Fibroblast of lung (primary cell): ENCODE results near the gene MPDU1. TPM values are rescaled to one million over a fixed set of nuclear protein-coding genes. Genes with fewer than 3 reads are reported as not detected.

ENCODE experiments used
- DNase-seq, 2 donors: peaks; one replicate each; pipeline versions ENCODE4 v3.0.0 to v3.0.0-alpha.2; 2010; ENCODE audit warnings: low read depth in 2 of 2
- H2AFZ ChIP-seq: 2 replicates; pipeline ENCODE4 v1.5.1; 2012; ENCODE audit warnings: low read length, control low read depth, inconsistent platforms
- H3K27ac ChIP-seq: 2 replicates; pipeline ENCODE4 v1.5.1; 2011; ENCODE audit warnings: low read length, control low read depth; ENCODE audit not compliant: insufficient read depth
- H3K27me3 ChIP-seq: 2 replicates; pipeline ENCODE4 v1.5.1; 2011; ENCODE audit warnings: mild to moderate bottlenecking, low read length; ENCODE audit not compliant: control insufficient read depth, insufficient read depth
- H3K36me3 ChIP-seq: 2 replicates; pipeline ENCODE4 v1.5.1; 2011; ENCODE audit warnings: low read length; ENCODE audit not compliant: control insufficient read depth, insufficient read depth
- H3K4me1 ChIP-seq: 2 replicates; pipeline ENCODE4 v1.5.1; 2011; ENCODE audit warnings: low read length; ENCODE audit not compliant: control insufficient read depth, insufficient read depth; ENCODE audit errors: extremely low read depth
- H3K4me2 ChIP-seq: 2 replicates; pipeline ENCODE4 v1.5.1; 2011; ENCODE audit warnings: low read length, control low read depth; ENCODE audit not compliant: insufficient read depth; ENCODE audit errors: extremely low read depth
- H3K4me3 ChIP-seq, 4 experiments: fragments of 200-600 bp in 1 of 4; sonication (generic) in 1 of 4; replicated peaks in 1 of 4; 2 replicates each; pipeline ENCODE4 v1.5.1; 2011 to 2016; ENCODE audit warnings: low read length in 4 of 4, low read depth in 3 of 4, mild to moderate bottlenecking in 3 of 4, control low read depth in 2 of 4, inconsistent platforms in 1 of 4, mixed read lengths in 1 of 4; ENCODE audit not compliant: insufficient read depth in 1 of 4; ENCODE audit errors: control extremely low read depth in 1 of 4
- H3K79me2 ChIP-seq: 2 replicates; pipeline ENCODE4 v1.5.1; 2012; ENCODE audit warnings: mild to moderate bottlenecking, low read length, inconsistent platforms; ENCODE audit not compliant: control insufficient read depth, insufficient read depth
- H3K9ac ChIP-seq: 2 replicates; pipeline ENCODE4 v1.5.1; 2011; ENCODE audit warnings: mild to moderate bottlenecking, low read length, control low read depth; ENCODE audit not compliant: insufficient read depth
- H3K9me3 ChIP-seq: 2 replicates; pipeline ENCODE4 v1.5.1; 2012; ENCODE audit warnings: low read depth, low read length; ENCODE audit not compliant: control insufficient read depth, insufficient read depth
- H4K20me1 ChIP-seq: 2 replicates; pipeline ENCODE4 v1.5.1; 2011; ENCODE audit warnings: low read length; ENCODE audit not compliant: control insufficient read depth, insufficient read depth; ENCODE audit errors: extremely low read depth
- EZH2 ChIP-seq: IDR thresholded peaks from 2 replicates; pipeline ENCODE4 v1.5.1; 2012; ENCODE audit warnings: low read length, control low read depth, mild to moderate bottlenecking; ENCODE audit errors: missing control alignments
- polyA plus RNA-seq, 2 donors: library from polyadenylated mRNA; depleted of rRNA in 1 of 2; stranded (reverse) in 1 of 2; unstranded in 1 of 2; fragments of >200 nt; gene quantifications; 2 replicates each; pipeline ENCODE4 v1.2.1, GENCODE V29; 2011 to 2012; ENCODE audit warnings: missing spikeins in 1 of 2
- total RNA-seq: library from RNA; depleted of rRNA; stranded (reverse); fragments of >200 nt; gene quantifications from 2 replicates; pipeline ENCODE4 v1.2.1, GENCODE V29; 2014
- TF ChIP-seq, protein P1 (sequence below), 2 donors: IDR thresholded peaks in 1 of 2; conservative IDR thresholded peaks in 1 of 2; 1 replicate in 1 of 2; 2 replicates in 1 of 2; pipeline ENCODE4 v1.5.1; 2011 to 2012; ENCODE audit warnings: low read length in 2 of 2, control low read depth in 1 of 2, inconsistent platforms in 1 of 2, low read depth in 1 of 2, mild to moderate bottlenecking in 1 of 2

Gene MPDU1
- total and polyA plus RNA-seq, 2 donors (not counting 1 experiment from before 2014, with no cell fraction given), result 51.9 to 107 TPM

DNA sequence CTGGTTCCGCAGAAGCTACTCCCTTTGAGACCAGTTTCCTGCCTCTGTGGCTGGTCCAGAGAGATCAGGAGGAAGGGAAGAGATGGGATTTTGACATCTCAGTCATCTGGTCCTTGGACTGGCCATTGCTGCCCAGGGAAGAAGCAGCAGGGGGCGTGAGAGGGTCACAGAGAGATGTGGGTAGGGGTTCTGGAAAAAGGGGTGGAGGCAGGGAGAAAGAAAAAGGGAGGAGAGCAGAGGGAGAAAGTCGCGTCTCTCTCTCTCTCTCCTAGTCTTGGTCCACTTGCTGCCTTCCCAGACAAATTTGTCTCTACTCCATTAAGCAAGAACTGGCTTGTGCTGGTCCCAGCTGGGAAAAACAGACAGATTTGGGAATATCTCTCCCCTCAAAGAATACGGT, 50.7 kb downstream of the MPDU1 start:
- Histone ChIP-seq H4K20me1 (no peaks in the 10 kb centered on the region), H3K4me1 (no peaks in the 10 kb centered on the region), H2AFZ (no peak overlapping the region), H3K79me2 (no peaks in the 10 kb centered on the region), H3K27ac (no peak overlapping the region), H3K9me3 (no peaks in the 10 kb centered on the region), H3K4me2 (no peak overlapping the region), H3K27me3 (no peaks in the 10 kb centered on the region), H3K4me3 (no peak overlapping the region), H3K36me3 (no peaks in the 10 kb centered on the region), H3K9ac (no peak overlapping the region)
- DNase-seq, result peak; percentile 28 to 59
- TF ChIP-seq, protein P1, sequence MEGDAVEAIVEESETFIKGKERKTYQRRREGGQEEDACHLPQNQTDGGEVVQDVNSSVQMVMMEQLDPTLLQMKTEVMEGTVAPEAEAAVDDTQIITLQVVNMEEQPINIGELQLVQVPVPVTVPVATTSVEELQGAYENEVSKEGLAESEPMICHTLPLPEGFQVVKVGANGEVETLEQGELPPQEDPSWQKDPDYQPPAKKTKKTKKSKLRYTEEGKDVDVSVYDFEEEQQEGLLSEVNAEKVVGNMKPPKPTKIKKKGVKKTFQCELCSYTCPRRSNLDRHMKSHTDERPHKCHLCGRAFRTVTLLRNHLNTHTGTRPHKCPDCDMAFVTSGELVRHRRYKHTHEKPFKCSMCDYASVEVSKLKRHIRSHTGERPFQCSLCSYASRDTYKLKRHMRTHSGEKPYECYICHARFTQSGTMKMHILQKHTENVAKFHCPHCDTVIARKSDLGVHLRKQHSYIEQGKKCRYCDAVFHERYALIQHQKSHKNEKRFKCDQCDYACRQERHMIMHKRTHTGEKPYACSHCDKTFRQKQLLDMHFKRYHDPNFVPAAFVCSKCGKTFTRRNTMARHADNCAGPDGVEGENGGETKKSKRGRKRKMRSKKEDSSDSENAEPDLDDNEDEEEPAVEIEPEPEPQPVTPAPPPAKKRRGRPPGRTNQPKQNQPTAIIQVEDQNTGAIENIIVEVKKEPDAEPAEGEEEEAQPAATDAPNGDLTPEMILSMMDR (conservative IDR thresholded peaks at IDR 0.05 in 1 of 2, IDR thresholded peaks at IDR 0.05 in 1 of 2; ENCODE audit: low read depth in 1 of 2, low read length in 2 of 2), result peak; percentile 67 to 74
- no peak for TF ChIP-seq EZH2

DNA sequence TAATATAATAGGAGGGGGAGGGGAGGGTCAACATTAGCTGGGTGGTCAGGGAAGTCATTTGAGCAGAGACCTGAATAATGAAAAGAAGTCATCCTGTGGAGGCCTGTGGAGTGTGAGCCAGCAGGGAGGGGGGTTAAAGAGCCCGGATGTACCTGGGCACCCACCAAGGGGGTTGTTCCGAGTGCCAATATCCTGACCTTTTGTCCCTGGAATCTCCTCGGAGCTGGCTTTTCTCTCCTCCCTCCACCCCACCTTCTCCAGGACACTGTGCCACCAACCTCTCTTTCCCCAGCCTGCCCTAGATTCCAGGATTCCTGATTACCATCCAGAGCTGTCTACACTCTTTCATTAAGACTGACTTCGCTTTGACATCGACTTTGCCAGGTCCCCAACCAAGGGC, 52.5 kb downstream of the MPDU1 start:
- H3K36me3 ChIP-seq, result no peaks in the 10 kb centered on the region

More for the DNA sequence above, 52.5 kb downstream of the MPDU1 start:
- no peak for DNase-seq
- Histone ChIP-seq H3K4me1 (no peaks in the 10 kb centered on the region), H3K27me3 (no peaks in the 10 kb centered on the region), H3K27ac (no peak overlapping the region), H3K9me3 (no peaks in the 10 kb centered on the region), H4K20me1 (no peaks in the 10 kb centered on the region), H3K9ac (no peak overlapping the region), H3K79me2 (no peaks in the 10 kb centered on the region), H3K4me3 (no peak overlapping the region), H2AFZ (no peak overlapping the region), H3K4me2 (no peak overlapping the region)
- TF ChIP-seq, protein P1 (conservative IDR thresholded peaks at IDR 0.05 in 1 of 2, IDR thresholded peaks at IDR 0.05 in 1 of 2; ENCODE audit: low read depth in 1 of 2, low read length in 2 of 2), result no peak
- TF ChIP-seq EZH2, result no peak

Other genes with a start within 250 kb of the MPDU1 start
- 2.1 and 3.9 TPM in 2 replicates for gene ACAP1, start 247.3 kb upstream of the MPDU1 start, total RNA-seq
- gene ACAP1, start 247.3 kb upstream of the MPDU1 start, polyA plus RNA-seq, result 0.06 and 0.40 TPM in 2 replicates
- 8.8 and 9.0 TPM in 2 replicates for gene KCTD11, start 231.7 kb upstream of the MPDU1 start, total RNA-seq
- gene KCTD11, start 231.7 kb upstream of the MPDU1 start, polyA plus RNA-seq, result 8.4 and 11.9 TPM in 2 replicates
- not detected in 2 replicates for gene TMEM95, start 228.7 kb upstream of the MPDU1 start, total RNA-seq
- gene TMEM95, start 228.7 kb upstream of the MPDU1 start, polyA plus RNA-seq, result not detected in 2 replicates
- 0.66 and 1.0 TPM in 2 replicates for gene TNK1, start 202.8 kb upstream of the MPDU1 start, total RNA-seq
- 0.15 and 0.20 TPM in 2 replicates for gene TNK1, start 202.8 kb upstream of the MPDU1 start, polyA plus RNA-seq
- gene PLSCR3, start 189.3 kb upstream of the MPDU1 start, total RNA-seq, result 18.7 and 25.4 TPM in 2 replicates
- 39.1 and 42.1 TPM in 2 replicates for gene PLSCR3, start 189.3 kb upstream of the MPDU1 start, polyA plus RNA-seq
- gene TMEM256, start 179.8 kb upstream of the MPDU1 start, total RNA-seq, result 206 and 212 TPM in 2 replicates
- gene TMEM256, start 179.8 kb upstream of the MPDU1 start, polyA plus RNA-seq, result 59.1 and 78.7 TPM in 2 replicates
- gene NLGN2, start 176.0 kb upstream of the MPDU1 start, total RNA-seq, result 5.1 and 12.1 TPM in 2 replicates
- gene NLGN2, start 176.0 kb upstream of the MPDU1 start, polyA plus RNA-seq, result 7.3 and 10.0 TPM in 2 replicates
- gene SPEM1, start 163.5 kb upstream of the MPDU1 start, total RNA-seq, result not detected in 2 replicates
- not detected in 2 replicates for gene SPEM1, start 163.5 kb upstream of the MPDU1 start, polyA plus RNA-seq
- not detected in 2 replicates for gene SPEM2, start 158.2 kb upstream of the MPDU1 start, total RNA-seq
- not detected in 2 replicates for gene SPEM2, start 158.2 kb upstream of the MPDU1 start, polyA plus RNA-seq
- not detected in 2 replicates for gene SPEM3, start 155.0 kb upstream of the MPDU1 start, total RNA-seq
- gene SPEM3, start 155.0 kb upstream of the MPDU1 start, polyA plus RNA-seq, result not detected in 2 replicates
- 1.5 and 1.8 TPM in 2 replicates for gene TMEM102, start 148.4 kb upstream of the MPDU1 start, total RNA-seq
- gene TMEM102, start 148.4 kb upstream of the MPDU1 start, polyA plus RNA-seq, result 0.52 and 0.58 TPM in 2 replicates
- gene FGF11, start 144.3 kb upstream of the MPDU1 start, total RNA-seq, result 0.33 and 1.3 TPM in 2 replicates
- 0.43 and 0.87 TPM in 2 replicates for gene FGF11, start 144.3 kb upstream of the MPDU1 start, polyA plus RNA-seq
- 5.6 and 12.2 TPM in 2 replicates for gene CHRNB1, start 138.8 kb upstream of the MPDU1 start, total RNA-seq
- 6.3 and 9.2 TPM in 2 replicates for gene CHRNB1, start 138.8 kb upstream of the MPDU1 start, polyA plus RNA-seq
- gene ZBTB4, start 104.2 kb upstream of the MPDU1 start, total RNA-seq, result 16.4 and 29.9 TPM in 2 replicates
- 21.3 and 22.3 TPM in 2 replicates for gene ZBTB4, start 104.2 kb upstream of the MPDU1 start, polyA plus RNA-seq
- not detected in 2 replicates for gene SLC35G6, start 102.4 kb upstream of the MPDU1 start, total RNA-seq
- gene SLC35G6, start 102.4 kb upstream of the MPDU1 start, polyA plus RNA-seq, result not detected in 2 replicates
- 60.1 and 75.8 TPM in 2 replicates for gene POLR2A, start 99.5 kb upstream of the MPDU1 start, total RNA-seq
- 6.8 and 7.1 TPM in 2 replicates for gene POLR2A, start 99.5 kb upstream of the MPDU1 start, polyA plus RNA-seq
- 5.1 and 9.6 TPM in 2 replicates for gene TNFSF12, start 34.8 kb upstream of the MPDU1 start, total RNA-seq
- gene TNFSF12, start 34.8 kb upstream of the MPDU1 start, polyA plus RNA-seq, result 34.4 and 35.9 TPM in 2 replicates
- 1.5 and 2.0 TPM in 2 replicates for gene TNFSF13, start 25.1 kb upstream of the MPDU1 start, total RNA-seq
- gene TNFSF13, start 25.1 kb upstream of the MPDU1 start, polyA plus RNA-seq, result 2.5 and 2.8 TPM in 2 replicates
- gene SENP3, start 21.9 kb upstream of the MPDU1 start, total RNA-seq, result 65.5 and 66.2 TPM in 2 replicates
- 67.6 and 118 TPM in 2 replicates for gene SENP3, start 21.9 kb upstream of the MPDU1 start, polyA plus RNA-seq
- 16.2 and 29.4 TPM in 2 replicates for gene CD68, start 4.2 kb upstream of the MPDU1 start, total RNA-seq
- 90.4 and 250 TPM in 2 replicates for gene CD68, start 4.2 kb upstream of the MPDU1 start, polyA plus RNA-seq
- under 0.01 and 0.50 TPM in 2 replicates for gene SOX15, start 6.2 kb downstream of the MPDU1 start, total RNA-seq
- 0.36 and 0.78 TPM in 2 replicates for gene SOX15, start 6.2 kb downstream of the MPDU1 start, polyA plus RNA-seq
- gene FXR2, start 31.0 kb downstream of the MPDU1 start, total RNA-seq, result 39.8 and 46.6 TPM in 2 replicates
- 22.0 and 28.1 TPM in 2 replicates for gene FXR2, start 31.0 kb downstream of the MPDU1 start, polyA plus RNA-seq
- 54.3 and 55.5 TPM in 2 replicates for gene SAT2, start 44.0 kb downstream of the MPDU1 start, total RNA-seq
- gene SAT2, start 44.0 kb downstream of the MPDU1 start, polyA plus RNA-seq, result 47.0 and 48.2 TPM in 2 replicates
- 0.26 and 0.33 TPM in 2 replicates for gene SHBG, start 46.3 kb downstream of the MPDU1 start, total RNA-seq
- 0.27 and 0.45 TPM in 2 replicates for gene SHBG, start 46.3 kb downstream of the MPDU1 start, polyA plus RNA-seq
- 0.33 TPM in 1 of 2 replicates, not detected in the other for gene ATP1B2, start 67.1 kb downstream of the MPDU1 start, total RNA-seq
- 0.02 and 0.05 TPM in 2 replicates for gene ATP1B2, start 67.1 kb downstream of the MPDU1 start, polyA plus RNA-seq
- 23.0 and 24.7 TPM in 2 replicates for gene TP53, start 103.6 kb downstream of the MPDU1 start, total RNA-seq
- gene TP53, start 103.6 kb downstream of the MPDU1 start, polyA plus RNA-seq, result 35.5 and 43.2 TPM in 2 replicates
- 2.3 and 3.1 TPM in 2 replicates for gene WRAP53, start 104.6 kb downstream of the MPDU1 start, total RNA-seq
- 3.0 and 7.2 TPM in 2 replicates for gene WRAP53, start 104.6 kb downstream of the MPDU1 start, polyA plus RNA-seq
- 0.26 and 0.33 TPM in 2 replicates for gene EFNB3, start 121.3 kb downstream of the MPDU1 start, total RNA-seq
- 0.51 and 3.7 TPM in 2 replicates for gene EFNB3, start 121.3 kb downstream of the MPDU1 start, polyA plus RNA-seq
- gene DNAH2, start 133.9 kb downstream of the MPDU1 start, total RNA-seq, result 0.17 and 0.26 TPM in 2 replicates
- gene DNAH2, start 133.9 kb downstream of the MPDU1 start, polyA plus RNA-seq, result 0.06 and 0.08 TPM in 2 replicates